ENCODE measurements around the gene SNX3. TPM values are rescaled to one million over a fixed set of nuclear protein-coding genes. Genes with fewer than 3 reads are reported as not detected.

Gene SNX3
- total RNA-seq, 6 experiments from 2014 or later: 148 to 195 (median 189) TPM

DNA sequence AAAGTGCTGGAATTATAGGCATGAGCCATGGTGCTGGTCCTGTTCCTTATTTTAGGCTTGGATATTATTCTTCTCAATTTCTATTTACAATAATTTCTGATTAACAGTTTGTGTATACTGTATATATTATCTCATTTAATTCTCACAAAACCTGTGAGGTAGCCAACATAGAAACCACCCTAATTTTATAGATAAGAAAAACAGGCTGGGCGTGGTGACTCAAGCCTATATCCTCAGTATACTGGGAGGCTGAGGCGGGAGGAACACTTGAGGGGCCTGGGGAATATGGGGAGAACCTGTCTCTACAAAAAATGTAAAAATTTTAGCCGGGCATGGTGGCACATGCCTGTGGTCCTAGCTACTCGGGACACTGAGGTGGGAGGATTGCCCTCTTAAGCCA is 30.3 kb upstream of the SNX3 start:
- Mint-ChIP-seq H3K4me1 (ENCODE audit: low read depth) (peaks cover 13% of the 10 kb centered on the region), H3K27me3 (ENCODE audit: insufficient read depth) (no peaks in the 10 kb centered on the region; the same call in 1 of the 2 replicates), H3K9me3 (no peaks in the 10 kb centered on the region), H3K36me3 (ENCODE audit: low read depth) (no peaks in the 10 kb centered on the region; the same call in 1 of the 2 replicates), H3K27ac (no peak overlapping the region), H3K4me3 (no peak overlapping the region)
- no peak for TF ChIP-seq CTCF (IDR thresholded peaks at IDR 0.05)
- no peak for DNase-seq

- H3K9me3 Mint-ChIP-seq: no peaks in the 10 kb centered on the region
- DNase-seq: no peak
- no peaks in the 10 kb centered on the region for H3K36me3 Mint-ChIP-seq (ENCODE audit: low read depth)
- no peaks in the 10 kb centered on the region for H3K4me1 Mint-ChIP-seq (ENCODE audit: low read depth)
- no peak overlapping the region for H3K4me3 Mint-ChIP-seq
- H3K27ac Mint-ChIP-seq: no peak overlapping the region
- no peak for TF ChIP-seq CTCF (IDR thresholded peaks at IDR 0.05)
- no peaks in the 10 kb centered on the region; the same call in 1 of the 2 replicates for H3K27me3 Mint-ChIP-seq (ENCODE audit: insufficient read depth)
Measured at GRCh38 chr6:108288742-108289141, 27.9 kb upstream of the SNX3 start.

- Mint-ChIP-seq H3K27me3 (ENCODE audit: insufficient read depth) (no peaks in the 10 kb centered on the region; the same call in 1 of the 2 replicates), H3K4me3 (no peak overlapping the region), H3K36me3 (ENCODE audit: low read depth) (no peaks in the 10 kb centered on the region), H3K9me3 (no peaks in the 10 kb centered on the region), H3K4me1 (ENCODE audit: low read depth) (no peaks in the 10 kb centered on the region), H3K27ac (no peak overlapping the region)
- no peak for TF ChIP-seq CTCF (IDR thresholded peaks at IDR 0.05)
- DNase-seq: no peak
Measured at GRCh38 chr6:108287373-108287772, 26.5 kb upstream of the SNX3 start.

DNA sequence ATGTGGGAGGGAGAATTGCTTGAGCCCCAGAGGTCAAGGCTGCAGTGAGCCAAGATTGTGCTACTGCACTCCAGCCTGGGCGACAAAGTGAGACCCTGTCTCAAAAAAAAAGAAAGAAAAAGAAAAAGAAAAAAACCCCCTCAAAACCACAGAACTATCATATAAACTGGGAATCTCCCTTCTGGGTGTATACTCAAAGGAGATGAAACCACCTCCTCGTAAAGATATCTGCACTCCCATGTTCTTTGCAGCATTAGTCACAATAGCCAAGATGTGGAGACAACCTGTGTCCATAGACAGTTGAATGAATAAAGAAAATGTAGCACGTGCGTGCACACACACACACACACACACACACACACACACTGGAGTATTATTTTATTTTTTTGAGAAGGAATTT is 25.5 kb upstream of the SNX3 start:
- no peak for DNase-seq
- Mint-ChIP-seq H3K27me3 (ENCODE audit: insufficient read depth) (no peaks in the 10 kb centered on the region; the same call in 1 of the 2 replicates), H3K9me3 (no peaks in the 10 kb centered on the region), H3K27ac (no peak overlapping the region), H3K4me1 (ENCODE audit: low read depth) (no peaks in the 10 kb centered on the region), H3K4me3 (no peak overlapping the region), H3K36me3 (ENCODE audit: low read depth) (no peaks in the 10 kb centered on the region)
- TF ChIP-seq CTCF (IDR thresholded peaks at IDR 0.05): no peak

DNA sequence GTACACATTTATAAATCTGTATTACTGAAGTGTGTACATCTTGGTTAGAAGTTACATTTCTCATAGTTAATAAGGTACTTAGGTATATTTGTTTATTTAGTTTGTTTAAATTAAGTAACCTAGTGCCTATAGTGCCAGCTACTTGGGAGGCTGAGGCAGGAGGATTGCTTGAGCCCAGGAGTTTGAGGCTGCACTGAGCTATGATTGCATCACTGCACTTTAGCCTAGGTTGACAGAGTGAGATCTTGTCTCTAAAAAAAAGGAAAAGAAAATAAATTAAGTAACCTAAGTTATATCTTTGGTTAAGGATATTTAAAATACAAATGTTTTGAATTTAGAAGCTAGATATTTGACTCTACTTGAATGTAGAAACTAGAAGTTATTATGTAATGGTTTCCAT is 24.5 kb upstream of the SNX3 start:
- no peak for DNase-seq
- Mint-ChIP-seq H3K27me3 (ENCODE audit: insufficient read depth) (no peaks in the 10 kb centered on the region; the same call in 1 of the 2 replicates), H3K4me1 (ENCODE audit: low read depth) (no peaks in the 10 kb centered on the region), H3K36me3 (ENCODE audit: low read depth) (no peaks in the 10 kb centered on the region), H3K9me3 (no peaks in the 10 kb centered on the region), H3K4me3 (no peak overlapping the region), H3K27ac (no peak overlapping the region)
- no peak for TF ChIP-seq CTCF (IDR thresholded peaks at IDR 0.05)

- Mint-ChIP-seq H3K36me3 (ENCODE audit: low read depth) (no peaks in the 10 kb centered on the region), H3K4me1 (ENCODE audit: low read depth) (peaks cover 11% of the 10 kb centered on the region; the same call in 1 of the 2 replicates), H3K27me3 (ENCODE audit: insufficient read depth) (peaks cover 1% of the 10 kb centered on the region; the same call in 1 of the 2 replicates), H3K9me3 (no peaks in the 10 kb centered on the region), H3K27ac (no peak overlapping the region), H3K4me3 (no peak overlapping the region)
- no peak for DNase-seq
- TF ChIP-seq CTCF (IDR thresholded peaks at IDR 0.05): no peak
Measured at GRCh38 chr6:108277831-108278230, 17.0 kb upstream of the SNX3 start.
